Glutamatergic neuron (in vitro differentiated cells): ENCODE data around the gene COL6A5. TPM values are rescaled to one million over a fixed set of nuclear protein-coding genes. Genes with fewer than 3 reads are reported as not detected.
"Not testable (repeated sequence)": the region's sequence is repeated elsewhere in the genome, so short reads cannot be mapped to it uniquely, and the experiment has no call there.

Source experiments
- DNase-seq: peaks from one replicate; pipeline ENCODE4 v3.0.0; 2022
- H3K27ac Mint-ChIP-seq: one replicate; pipeline ENCODE4 v1.8.0; 2020; ENCODE audit warnings: mild to moderate bottlenecking, mixed read lengths, inconsistent platforms; ENCODE audit not compliant: unreplicated experiment
- H3K27me3 Mint-ChIP-seq: one replicate; pipeline ENCODE4 v1.8.0; 2020; ENCODE audit warnings: mild to moderate bottlenecking, moderate library complexity, mixed read lengths, inconsistent platforms; ENCODE audit not compliant: unreplicated experiment
- H3K36me3 Mint-ChIP-seq: one replicate; pipeline ENCODE4 v1.8.0; 2020; ENCODE audit warnings: mild to moderate bottlenecking, mixed read lengths, inconsistent platforms; ENCODE audit not compliant: unreplicated experiment
- H3K4me1 Mint-ChIP-seq: one replicate; pipeline ENCODE4 v1.8.0; 2020; ENCODE audit warnings: mild to moderate bottlenecking, low read depth, mixed read lengths, inconsistent platforms; ENCODE audit not compliant: unreplicated experiment
- H3K4me3 Mint-ChIP-seq: one replicate; pipeline ENCODE4 v1.8.0; 2020; ENCODE audit warnings: mild to moderate bottlenecking, mixed read lengths, inconsistent platforms; ENCODE audit not compliant: unreplicated experiment
- H3K9me3 Mint-ChIP-seq: one replicate; pipeline ENCODE4 v1.8.0; 2020; ENCODE audit warnings: mild to moderate bottlenecking, moderate library complexity, mixed read lengths, inconsistent platforms; ENCODE audit not compliant: unreplicated experiment
- CTCF ChIP-seq: fragments of 200-600 bp; sonication (generic); IDR thresholded peaks from one replicate; pipeline ENCODE4 v1.5.0; 2021; ENCODE audit not compliant: partially characterized antibody, unreplicated experiment
- total RNA-seq: library from RNA; stranded (reverse); fragmentation: NEBNext Ultra II Directional; extraction: Animal tissue kit (Norgen Biotek cat#: 25700); gene quantifications from one replicate; pipeline ENCODE4 v1.2.1, GENCODE V29; 2021; ENCODE audit not compliant: unreplicated experiment

COL6A5 gene
- total RNA-seq, 1 donor from 2014 or later: not detected

GRCh38 chr3:130341882-130342281 lies 3.6 kb upstream of the COL6A5 start:
- H3K4me1 Mint-ChIP-seq: no peaks in the 10 kb centered on the region
- no peak for TF ChIP-seq CTCF
- no peak for DNase-seq
- peaks cover 3% of the 10 kb centered on the region for H3K27me3 Mint-ChIP-seq
- peaks cover 2% of the 10 kb centered on the region for H3K9me3 Mint-ChIP-seq
- H3K27ac Mint-ChIP-seq: no peak overlapping the region
- peaks cover 9% of the 10 kb centered on the region for H3K36me3 Mint-ChIP-seq
- no peak overlapping the region for H3K4me3 Mint-ChIP-seq

GRCh38 chr3:130342821-130343661 lies 2.4 kb upstream of the COL6A5 start:
- H3K9me3 Mint-ChIP-seq: no peaks in the 10 kb centered on the region
- H3K27ac Mint-ChIP-seq: no peak overlapping the region
- peaks cover 6% of the 10 kb centered on the region for H3K36me3 Mint-ChIP-seq
- DNase-seq: no peak
- no peak overlapping the region for H3K4me3 Mint-ChIP-seq
- H3K4me1 Mint-ChIP-seq: no peaks in the 10 kb centered on the region
- TF ChIP-seq CTCF: no peak
- H3K27me3 Mint-ChIP-seq: peaks cover 3% of the 10 kb centered on the region

GRCh38 chr3:130348258-130348657 lies 2.8 kb downstream of the COL6A5 start:
- DNase-seq, H3K27ac Mint-ChIP-seq, H3K9me3 Mint-ChIP-seq, H3K4me1 Mint-ChIP-seq, H3K36me3 Mint-ChIP-seq, H3K4me3 Mint-ChIP-seq, H3K27me3 Mint-ChIP-seq: not testable (repeated sequence)

GRCh38 chr3:130354430-130354829 lies 9.0 kb downstream of the COL6A5 start:
- Mint-ChIP-seq H3K27me3 (no peaks in the 10 kb centered on the region), H3K4me3 (no peak overlapping the region), H3K9me3 (no peaks in the 10 kb centered on the region), H3K4me1 (no peaks in the 10 kb centered on the region), H3K36me3 (no peaks in the 10 kb centered on the region), H3K27ac (no peak overlapping the region)
- TF ChIP-seq CTCF: no peak
- DNase-seq: no peak

GRCh38 chr3:130374033-130374432 lies 28.6 kb downstream of the COL6A5 start:
- H3K27ac Mint-ChIP-seq: no peak overlapping the region

More at GRCh38 chr3:130374033-130374432, 28.6 kb downstream of the COL6A5 start:
- H3K27me3 Mint-ChIP-seq: no peaks in the 10 kb centered on the region
- H3K4me1 Mint-ChIP-seq: no peaks in the 10 kb centered on the region
- H3K36me3 Mint-ChIP-seq: no peaks in the 10 kb centered on the region
- H3K9me3 Mint-ChIP-seq: no peaks in the 10 kb centered on the region
- no peak for TF ChIP-seq CTCF
- H3K4me3 Mint-ChIP-seq: no peak overlapping the region
- no peak for DNase-seq
